ENCODE measurements around the gene PTPRD. TPM values are rescaled to one million over a fixed set of nuclear protein-coding genes. Genes with fewer than 3 reads are reported as not detected.

The PTPRD gene
- total RNA-seq, 1 donor from 2014 or later: 1.8 TPM

- DNase-seq (ENCODE audit: low read depth in 2 of 2): peak in 1 of 2 donors; percentile 47
These were observed 1879.5 kb downstream of the PTPRD start for GRCh38 chr9:8733131-8733954.

- no peak for DNase-seq (ENCODE audit: low read depth in 2 of 2)
These were observed 1880.3 kb downstream of the PTPRD start for GRCh38 chr9:8732367-8733075.

GRCh38 chr9:8730618-8731017 lies 1882.2 kb downstream of the PTPRD start:
- no peak for DNase-seq (ENCODE audit: low read depth in 2 of 2)

GRCh38 chr9:8728910-8729309 lies 1883.9 kb downstream of the PTPRD start:
- DNase-seq (ENCODE audit: low read depth in 2 of 2): no peak

GRCh38 chr9:8727191-8727590 lies 1885.6 kb downstream of the PTPRD start:
- no peak for DNase-seq (ENCODE audit: low read depth in 2 of 2)

- DNase-seq (ENCODE audit: low read depth in 2 of 2): no peak
These were observed 1886.1 kb downstream of the PTPRD start for GRCh38 chr9:8726692-8727091.

GRCh38 chr9:8725635-8726034 lies 1887.2 kb downstream of the PTPRD start:
- DNase-seq (ENCODE audit: low read depth in 2 of 2): no peak

GRCh38 chr9:8724284-8725018 lies 1888.4 kb downstream of the PTPRD start:
- DNase-seq (ENCODE audit: low read depth in 2 of 2): no peak

- DNase-seq (ENCODE audit: low read depth in 2 of 2): no peak
These were observed 1889.6 kb downstream of the PTPRD start for GRCh38 chr9:8723195-8723594.

GRCh38 chr9:8719833-8720486 lies 1892.8 kb downstream of the PTPRD start:
- peak in 1 of 2 donors; percentile 49 for DNase-seq (ENCODE audit: low read depth in 2 of 2)

GRCh38 chr9:8718121-8718725 lies 1894.6 kb downstream of the PTPRD start:
- DNase-seq (ENCODE audit: low read depth in 2 of 2): peak in 1 of 2 donors; percentile 76

GRCh38 chr9:8717146-8717545 lies 1895.7 kb downstream of the PTPRD start:
- no peak for DNase-seq (ENCODE audit: low read depth in 2 of 2)

- DNase-seq (ENCODE audit: low read depth in 2 of 2): no peak
These were observed 1897.0 kb downstream of the PTPRD start for GRCh38 chr9:8715788-8716187.

GRCh38 chr9:8713811-8714165 lies 1899.0 kb downstream of the PTPRD start:
- DNase-seq (ENCODE audit: low read depth in 2 of 2): no peak

GRCh38 chr9:8713149-8713810 lies 1899.5 kb downstream of the PTPRD start:
- DNase-seq (ENCODE audit: low read depth in 2 of 2): no peak

- DNase-seq (ENCODE audit: low read depth in 2 of 2): no peak
These were observed 1903.1 kb downstream of the PTPRD start for GRCh38 chr9:8709731-8710130.

GRCh38 chr9:8708728-8709127 lies 1904.1 kb downstream of the PTPRD start:
- no peak for DNase-seq (ENCODE audit: low read depth in 2 of 2)

GRCh38 chr9:8706998-8707397 lies 1905.8 kb downstream of the PTPRD start:
- DNase-seq (ENCODE audit: low read depth in 2 of 2): no peak

GRCh38 chr9:8706531-8706930 lies 1906.3 kb downstream of the PTPRD start:
- DNase-seq (ENCODE audit: low read depth in 2 of 2): no peak

- DNase-seq (ENCODE audit: low read depth in 2 of 2): no peak
These were observed 1906.9 kb downstream of the PTPRD start for GRCh38 chr9:8705861-8706260.

- no peak for DNase-seq (ENCODE audit: low read depth in 2 of 2)
These were observed 1908.9 kb downstream of the PTPRD start for GRCh38 chr9:8703904-8704303.

Measured in dermis microvascular lymphatic vessel endothelial cell (primary cell).